Glomerular visceral epithelial cell (primary cell): ENCODE results near the gene FCRLA.
"Not testable (repeated sequence)": the region's sequence is repeated elsewhere in the genome, so short reads cannot be mapped to it uniquely, and the experiment has no call there.

Experiments
- DNase-seq: peaks from one replicate; pipeline ENCODE4 v3.0.0-alpha.2; 2016; ENCODE audit errors: extremely low spot score

The FCRLA gene, protein sequence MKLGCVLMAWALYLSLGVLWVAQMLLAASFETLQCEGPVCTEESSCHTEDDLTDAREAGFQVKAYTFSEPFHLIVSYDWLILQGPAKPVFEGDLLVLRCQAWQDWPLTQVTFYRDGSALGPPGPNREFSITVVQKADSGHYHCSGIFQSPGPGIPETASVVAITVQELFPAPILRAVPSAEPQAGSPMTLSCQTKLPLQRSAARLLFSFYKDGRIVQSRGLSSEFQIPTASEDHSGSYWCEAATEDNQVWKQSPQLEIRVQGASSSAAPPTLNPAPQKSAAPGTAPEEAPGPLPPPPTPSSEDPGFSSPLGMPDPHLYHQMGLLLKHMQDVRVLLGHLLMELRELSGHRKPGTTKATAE

DNA sequence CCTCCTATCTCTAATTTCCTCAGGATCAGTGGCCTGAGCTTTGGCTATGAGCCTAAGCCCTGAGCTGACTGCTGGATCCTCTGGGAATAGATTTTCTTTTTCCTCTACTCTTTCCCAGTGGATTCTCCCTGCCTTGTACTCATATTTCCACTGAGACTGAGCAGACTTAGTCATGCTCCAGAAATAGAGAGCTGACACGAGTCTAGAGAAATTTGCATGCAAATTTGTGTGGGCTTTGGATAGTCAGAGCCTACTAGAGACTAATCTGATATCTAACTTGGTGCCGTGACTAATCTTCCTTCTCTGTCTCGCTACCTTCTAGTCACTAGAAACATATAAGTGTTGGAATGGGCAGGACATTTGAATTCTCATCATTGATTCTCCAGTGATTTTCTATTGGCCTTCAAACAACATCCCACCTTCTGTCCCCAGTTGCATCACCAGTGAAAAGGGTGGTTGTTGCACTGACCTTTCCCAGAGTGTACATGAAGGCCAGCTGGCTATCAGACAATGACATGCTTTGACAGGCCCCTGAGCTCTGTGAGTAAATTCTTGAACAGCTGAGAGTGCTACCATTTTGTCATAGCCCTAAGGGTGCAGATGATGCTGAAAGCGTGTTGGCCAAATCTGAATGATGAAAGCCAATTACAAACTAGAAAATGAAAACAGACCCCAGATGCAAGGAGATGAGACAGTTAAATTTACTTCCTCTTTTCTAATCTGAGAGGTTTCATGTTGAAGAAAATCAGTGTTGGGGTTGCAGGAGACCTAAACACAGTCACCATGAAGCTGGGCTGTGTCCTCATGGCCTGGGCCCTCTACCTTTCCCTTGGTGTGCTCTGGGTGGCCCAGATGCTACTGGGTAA, at the start of gene FCRLA:
TSS of gene FCRLA (plus strand) at position 748 of the 866 bp plus-strand sequence. CDS start at position 784, 36 bp downstream.
- peak; percentile 72 for DNase-seq

DNA sequence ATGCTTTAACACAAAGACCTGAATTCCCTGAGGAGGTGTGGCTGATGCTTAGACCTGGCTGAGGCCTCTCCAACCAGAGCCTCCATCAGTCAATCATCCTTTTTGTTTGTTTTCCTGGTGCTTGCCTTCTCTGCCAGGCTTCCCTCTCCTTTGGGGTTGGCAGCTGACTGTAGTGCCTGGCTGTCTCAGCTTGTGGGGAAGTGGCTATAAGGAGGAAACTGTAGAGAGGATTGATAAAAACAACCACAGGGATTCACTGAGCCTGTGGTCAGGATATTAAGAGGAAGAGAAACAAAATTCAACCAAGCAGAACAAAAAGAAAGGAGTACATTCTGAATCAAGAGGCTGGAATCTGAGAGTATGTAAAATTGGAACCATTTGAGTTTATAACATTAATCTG, 48.5 kb upstream of the FCRLA start:
- not testable (repeated sequence) for DNase-seq

DNA sequence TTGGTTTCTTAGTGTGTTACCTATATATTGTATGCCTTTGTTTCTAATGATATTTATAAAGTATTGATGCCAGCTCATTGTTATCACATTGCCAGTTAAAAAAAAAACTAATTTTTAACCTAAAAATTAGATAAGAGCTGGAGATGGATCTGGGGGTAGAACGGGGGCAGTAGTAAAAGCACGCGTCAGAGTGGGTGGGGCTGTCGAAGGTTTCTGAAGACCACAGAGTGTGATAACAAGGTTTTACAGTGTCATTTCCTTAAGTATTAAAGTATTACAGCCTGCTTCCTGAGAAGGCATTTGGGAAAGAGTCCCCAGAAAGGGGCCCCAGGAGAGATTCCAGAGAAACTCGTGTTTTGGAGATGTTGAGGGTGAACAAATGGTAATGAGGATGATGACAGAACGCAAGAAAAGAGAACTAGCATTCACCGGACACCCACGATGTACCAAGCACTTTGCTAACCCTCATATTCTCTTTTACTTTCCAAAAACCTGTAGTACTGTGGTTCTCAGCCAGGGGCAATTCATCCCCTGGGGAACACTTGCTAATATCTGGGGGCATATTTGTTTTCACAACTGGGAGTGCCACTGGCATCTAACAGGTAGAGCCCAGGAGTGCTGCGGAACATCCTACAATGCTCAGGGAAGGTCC, 45.2 kb upstream of the FCRLA start:
- DNase-seq: not testable (repeated sequence)

DNA sequence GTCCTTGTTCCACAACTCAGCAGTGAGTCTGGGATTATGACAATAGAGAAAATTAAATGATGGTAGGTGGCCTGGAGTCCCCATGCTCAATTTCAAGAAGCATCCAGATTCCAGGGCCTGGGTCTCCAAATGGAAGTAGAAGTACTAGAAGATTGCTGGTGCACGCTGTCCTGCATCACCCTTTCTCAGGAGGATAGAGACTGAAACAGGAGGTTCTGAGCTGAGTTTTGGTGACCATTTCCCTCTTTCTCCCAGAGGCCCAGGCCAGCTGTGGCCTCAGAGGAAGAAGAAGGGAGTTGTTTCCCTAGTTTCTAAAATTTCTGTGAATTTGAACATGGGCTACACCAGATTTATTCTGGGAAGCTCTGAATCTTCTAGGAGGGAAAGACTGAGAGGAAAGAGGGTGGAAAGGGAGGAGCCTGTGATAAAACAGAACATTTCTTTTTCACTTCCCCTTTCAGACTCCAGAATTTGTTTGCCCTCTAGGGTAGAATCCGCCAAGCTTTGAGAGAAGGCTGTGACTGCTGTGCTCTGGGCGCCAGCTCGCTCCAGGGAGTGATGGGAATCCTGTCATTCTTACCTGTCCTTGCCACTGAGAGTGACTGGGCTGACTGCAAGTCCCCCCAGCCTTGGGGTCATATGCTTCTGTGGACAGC, 44.2 kb upstream of the FCRLA start, which contains the start of gene FCGR2B:
TSS of gene FCGR2B (plus strand) at position 460 of the 656 bp plus-strand sequence. CDS start at position 559, 99 bp downstream.
- not testable (repeated sequence) for DNase-seq

DNA sequence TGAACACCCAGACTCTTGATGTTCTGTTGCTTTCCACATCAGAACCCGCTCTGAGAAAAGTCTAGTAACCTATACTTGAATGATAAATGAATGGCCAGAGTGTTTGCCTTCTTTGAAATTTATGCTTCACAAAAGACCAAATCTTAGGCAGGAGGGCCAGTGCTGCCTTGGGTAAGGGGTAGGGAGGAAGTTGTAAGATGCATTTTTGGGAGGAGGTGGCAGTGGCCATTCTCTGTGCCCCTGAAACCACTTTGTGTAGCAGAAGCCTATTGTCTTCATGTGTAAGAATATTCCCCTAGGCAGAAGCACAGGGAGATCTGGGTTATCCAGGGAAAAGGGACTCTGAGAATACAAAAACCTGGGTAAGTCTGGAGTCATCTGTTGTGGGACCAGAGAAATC, 43.5 kb upstream of the FCRLA start:
- not testable (repeated sequence) for DNase-seq

- DNase-seq: not testable (repeated sequence)
Measured at GRCh38 chr1:161664689-161665088, 42.3 kb upstream of the FCRLA start.

DNA sequence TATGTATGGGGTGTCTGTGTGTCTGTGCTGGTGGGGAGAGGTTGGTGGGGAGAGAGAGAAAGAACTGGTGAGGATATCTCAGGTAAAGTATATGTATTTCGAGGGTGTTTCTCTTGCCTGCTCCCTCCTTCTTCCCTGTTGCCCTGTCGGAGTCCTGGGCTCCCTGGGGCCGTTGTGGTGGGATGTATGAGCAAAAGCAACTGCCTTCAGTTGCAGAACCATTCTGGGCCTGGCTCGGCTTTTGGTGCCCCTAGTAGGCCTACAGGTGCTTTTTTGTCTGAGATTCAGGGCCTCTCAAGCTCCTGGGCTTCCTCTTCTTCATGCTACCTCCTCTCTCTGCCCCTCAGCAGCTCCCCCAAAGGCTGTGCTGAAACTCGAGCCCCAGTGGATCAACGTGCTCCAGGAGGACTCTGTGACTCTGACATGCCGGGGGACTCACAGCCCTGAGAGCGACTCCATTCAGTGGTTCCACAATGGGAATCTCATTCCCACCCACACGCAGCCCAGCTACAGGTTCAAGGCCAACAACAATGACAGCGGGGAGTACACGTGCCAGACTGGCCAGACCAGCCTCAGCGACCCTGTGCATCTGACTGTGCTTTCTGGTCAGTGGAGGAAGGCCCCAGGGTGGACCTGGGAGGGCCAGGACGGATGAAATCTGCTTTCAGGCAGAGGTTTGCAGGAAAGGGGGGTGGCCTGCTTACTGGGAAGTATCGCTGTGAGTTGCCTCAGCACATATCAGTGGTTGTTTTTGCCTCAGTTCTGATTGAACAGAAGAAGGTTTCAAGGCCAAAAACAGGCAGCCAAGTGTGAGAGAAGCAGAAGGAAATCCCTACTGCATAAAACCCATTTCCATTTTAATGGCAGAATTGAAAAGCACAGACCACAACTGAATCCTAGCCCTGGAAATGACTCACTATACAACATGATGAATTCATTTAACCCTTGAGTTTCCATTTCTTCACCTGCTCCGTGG, 35.7 kb upstream of the FCRLA start:
- DNase-seq: not testable (repeated sequence)

- not testable (repeated sequence) for DNase-seq
Measured at GRCh38 chr1:161673437-161673836, 33.6 kb upstream of the FCRLA start.

DNA sequence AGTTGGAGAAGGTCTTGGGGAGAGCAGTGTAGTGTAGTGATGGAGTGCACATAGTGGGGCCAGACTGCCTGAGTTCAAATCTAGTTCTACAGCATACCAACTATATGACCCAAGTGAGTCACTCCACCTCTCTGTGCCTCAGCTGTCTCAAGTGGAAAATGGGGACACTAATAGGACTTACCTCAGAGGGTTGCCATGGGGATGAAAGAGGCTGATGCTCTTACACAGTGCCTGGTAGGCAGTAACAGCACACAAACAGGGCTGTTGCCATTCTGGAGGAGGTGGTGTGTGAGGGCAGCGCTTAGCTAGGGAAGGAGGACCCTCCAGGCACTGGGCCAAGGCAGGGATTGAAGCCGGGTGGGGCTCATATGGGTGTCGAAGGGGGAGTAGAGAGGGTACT, 32.6 kb upstream of the FCRLA start:
- not testable (repeated sequence) for DNase-seq

DNA sequence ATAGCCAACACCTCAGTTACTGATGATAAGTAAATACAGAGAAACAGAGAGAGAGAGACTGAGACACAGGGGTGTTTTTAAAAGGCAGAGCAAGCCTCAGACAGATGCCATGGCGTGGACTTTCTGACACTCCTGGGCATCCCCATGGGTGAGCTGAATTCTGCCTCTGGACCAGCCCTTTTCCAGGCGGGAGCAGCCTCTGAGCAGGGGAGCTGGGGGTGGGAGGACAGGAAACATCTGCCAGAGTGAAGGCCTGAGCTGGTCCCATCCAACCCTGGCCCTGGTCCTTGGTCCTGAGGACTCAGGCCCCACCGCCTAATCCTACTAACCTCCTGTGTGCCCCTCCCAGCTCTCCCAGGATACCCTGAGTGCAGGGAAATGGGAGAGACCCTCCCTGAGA, 32.1 kb upstream of the FCRLA start:
- not testable (repeated sequence) for DNase-seq

DNA sequence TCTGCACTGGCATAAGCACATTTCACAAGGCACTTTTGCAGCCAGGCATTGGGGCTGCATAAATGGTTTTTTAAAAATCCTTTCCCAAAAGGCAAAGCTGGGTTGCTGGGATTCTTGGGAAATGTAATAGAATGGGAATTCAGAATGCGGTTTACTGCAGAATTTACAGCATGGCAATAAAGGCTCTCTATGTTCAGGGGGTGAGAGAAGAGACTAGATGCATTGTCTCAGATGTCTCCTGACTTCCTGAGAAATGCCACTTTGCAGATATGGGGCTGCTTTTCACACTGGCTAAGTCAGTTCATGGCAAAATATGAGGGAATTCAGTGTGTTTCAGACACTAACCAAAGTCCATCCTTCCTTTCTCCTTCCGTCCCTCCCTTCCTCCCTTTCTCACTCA, 30.6 kb upstream of the FCRLA start:
- no peak for DNase-seq

GRCh38 chr1:161676958-161677689, 29.9 kb upstream of the FCRLA start:
- DNase-seq: no peak

- no peak for DNase-seq
Measured at GRCh38 chr1:161678500-161678899, 28.5 kb upstream of the FCRLA start.

DNA sequence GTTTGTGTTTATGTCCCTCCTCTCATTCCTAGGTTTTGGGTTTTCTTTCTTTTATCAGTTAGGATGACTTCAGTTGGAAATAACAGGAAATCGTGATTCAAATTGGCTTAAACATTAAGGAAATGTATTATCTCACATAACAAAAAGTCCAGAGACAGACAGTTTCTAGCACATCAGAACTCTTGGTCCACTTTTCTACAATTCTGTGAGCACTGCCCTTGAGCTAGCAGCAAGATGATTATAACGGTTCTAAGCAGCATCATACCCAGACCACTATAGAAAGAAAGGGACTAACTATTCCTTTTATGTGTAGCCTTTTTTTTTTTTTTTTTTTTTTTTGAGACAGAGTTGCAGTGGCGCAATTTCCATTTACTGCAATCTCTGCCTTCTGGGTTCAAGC, 25.1 kb upstream of the FCRLA start:
- DNase-seq: no peak

DNA sequence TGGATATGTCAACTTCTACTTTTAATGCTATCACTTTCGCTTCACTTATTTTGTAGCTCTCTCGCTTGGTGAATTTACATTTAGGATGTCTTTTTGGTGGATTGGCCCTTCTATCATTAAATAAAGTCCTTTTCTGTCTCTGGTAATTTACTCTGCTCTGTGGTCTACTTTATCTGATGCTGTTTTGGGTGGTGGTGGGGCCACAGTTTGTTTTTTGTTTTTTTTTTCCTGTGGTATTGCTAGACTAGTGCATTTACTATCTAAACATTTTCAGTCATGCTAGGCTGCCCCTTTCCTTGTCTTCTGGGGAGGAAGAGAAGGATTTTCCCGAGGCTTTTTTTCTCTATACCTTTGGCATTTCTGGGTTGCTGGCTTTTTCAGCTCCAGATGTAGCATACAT, 18.1 kb upstream of the FCRLA start:
- DNase-seq: no peak

- DNase-seq: no peak
Measured at GRCh38 chr1:161691846-161692245, 15.2 kb upstream of the FCRLA start.

GRCh38 chr1:161693020-161693712, 13.9 kb upstream of the FCRLA start:
- not testable (repeated sequence) for DNase-seq

DNA sequence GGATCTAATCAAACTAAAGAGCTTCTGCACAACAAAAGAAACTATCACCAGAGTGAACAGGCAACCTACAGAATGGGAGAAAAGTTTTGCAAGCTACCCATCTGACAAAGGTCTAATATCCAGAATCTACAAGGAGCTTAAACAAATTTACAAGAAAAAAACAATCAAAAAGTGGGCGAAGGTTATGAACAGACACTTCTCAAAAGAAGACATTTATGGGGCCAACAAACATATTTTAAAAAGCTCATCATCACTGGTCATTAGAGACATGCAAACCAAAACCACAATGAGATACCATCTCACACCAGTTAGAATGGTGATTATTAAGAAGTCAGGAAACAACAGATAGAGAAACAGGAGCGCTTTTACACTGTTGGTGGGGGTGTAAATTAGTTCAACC, 8.7 kb upstream of the FCRLA start:
- not testable (repeated sequence) for DNase-seq

- DNase-seq: peak; percentile 30
Measured at GRCh38 chr1:161702250-161702649, 4.8 kb upstream of the FCRLA start.
